PC-9 (cell line): ENCODE results near the gene RFLNA. TPM values are rescaled to one million over a fixed set of nuclear protein-coding genes. Genes with fewer than 3 reads are reported as not detected.

Source experiments
- BruUV-seq: library from RNA; stranded (reverse); fragments of 400-500 nt; replicated peaks from 2 replicates; lab custom pipeline; 2021; lab: Mats Ljungman, UMichigan
- CTCF ChIA-PET: fragments of 300-600 bp; sonication (Branson Sonifier 250); formaldehyde crosslinking; loops from one replicate; lab custom pipeline; 2022; ENCODE audit warnings: antibody characterized with exemption; lab: Charles Lee
- POLR2A ChIA-PET: fragments of 300-600 bp; sonication (Branson Sonifier 250); formaldehyde crosslinking; loops from one replicate; lab custom pipeline; 2022; ENCODE audit warnings: antibody characterized with exemption; ENCODE audit not compliant: unreplicated experiment; lab: Charles Lee
- DNase-seq, 2 experiments: peaks; one replicate each; pipeline versions ENCODE4 v3.0.0 to v3.0.0-alpha.2; 2015 to 2022; ENCODE audit warnings: mixed read lengths in 1 of 2
- H2AFZ ChIP-seq: fragments of 200-600 bp; sonication (generic); 2 replicates; pipeline ENCODE4 v1.8.1; 2017; ENCODE audit warnings: antibody characterized with exemption
- H3F3A ChIP-seq: fragments of 200-600 bp; sonication (generic); 2 replicates; pipeline ENCODE4 v1.8.1; 2017; ENCODE audit warnings: antibody characterized with exemption, mild to moderate bottlenecking, low read depth; ENCODE audit not compliant: insufficient read depth
- H3K27ac ChIP-seq: fragments of 200-600 bp; sonication (generic); 2 replicates; pipeline ENCODE4 v1.6.1; 2016; ENCODE audit warnings: mixed run types
- H3K27me3 ChIP-seq: fragments of 200-600 bp; sonication (generic); 2 replicates; pipeline ENCODE4 v1.6.1; 2016; ENCODE audit warnings: low read depth, mixed run types; ENCODE audit not compliant: insufficient read depth
- H3K36me3 ChIP-seq: fragments of 200-600 bp; sonication (generic); 2 replicates; pipeline ENCODE4 v1.6.1; 2016; ENCODE audit warnings: low read depth, mixed run types
- H3K4me1 ChIP-seq: fragments of 200-600 bp; sonication (generic); replicated peaks from 2 replicates; pipeline ENCODE4 v1.6.1; 2016; ENCODE audit warnings: mixed run types; ENCODE audit not compliant: insufficient read depth
- H3K4me2 ChIP-seq: fragments of 200-600 bp; sonication (generic); 2 replicates; pipeline ENCODE4 v1.6.1; 2017; ENCODE audit warnings: mixed run types
- H3K4me3 ChIP-seq: fragments of 200-600 bp; sonication (generic); 2 replicates; pipeline ENCODE4 v1.6.1; 2016; ENCODE audit warnings: mixed run types
- H3K79me2 ChIP-seq: fragments of 200-600 bp; sonication (generic); 2 replicates; pipeline ENCODE4 v1.6.1; 2017; ENCODE audit warnings: low read depth, mixed run types
- H3K9me2 ChIP-seq: fragments of 200-600 bp; sonication (generic); 2 replicates; pipeline ENCODE4 v1.8.1; 2017; ENCODE audit warnings: mild to moderate bottlenecking; ENCODE audit not compliant: insufficient read depth
- H3K9me3 ChIP-seq: fragments of 200-600 bp; sonication (generic); 2 replicates; pipeline ENCODE4 v1.8.1; 2016; ENCODE audit warnings: low read depth; ENCODE audit not compliant: insufficient read depth
- H4K20me1 ChIP-seq: fragments of 200-600 bp; sonication (generic); 2 replicates; pipeline ENCODE4 v1.8.1; 2017; ENCODE audit not compliant: insufficient read depth
- CTCF ChIP-seq: fragments of 200-600 bp; sonication (generic); conservative IDR thresholded peaks from 2 replicates; pipeline ENCODE4 v1.6.1; 2017; ENCODE audit warnings: mixed run types, antibody characterized with exemption, mild to moderate bottlenecking, moderate library complexity
- EZH2 ChIP-seq: fragments of 200-600 bp; sonication (generic); IDR thresholded peaks from 2 replicates; pipeline ENCODE4 v1.8.0; 2017; ENCODE audit warnings: antibody characterized with exemption, low read depth
- intact Hi-C: fragments of 100-400 bp; cut with micrococcal nuclease; formaldehyde crosslinking; loops from one replicate; pipeline ENCODE4 v1.10.0; 2022; ENCODE audit not compliant: unreplicated experiment
- total RNA-seq: library from RNA; stranded (reverse); gene quantifications from 2 replicates; pipeline ENCODE4 v1.2.3, GENCODE V29; 2021

RFLNA gene
- total RNA-seq, 1 experiment from 2014 or later = not detected

GRCh38 chr12:124305776-124306685 lies 11.1 kb downstream of the RFLNA start:
- Histone ChIP-seq H3K4me3 (no peak overlapping the region), H3K27me3 (peaks cover 78% of the 10 kb centered on the region), H3K27ac (no peak overlapping the region), H3K9me3 (no peaks in the 10 kb centered on the region), H2AFZ (no peak overlapping the region), H3F3A (no peaks in the 10 kb centered on the region), H3K4me1 (no peaks in the 10 kb centered on the region), H3K9me2 (no peaks in the 10 kb centered on the region), H3K79me2 (no peaks in the 10 kb centered on the region), H4K20me1 (no peaks in the 10 kb centered on the region), H3K4me2 (no peak overlapping the region), H3K36me3 (no peaks in the 10 kb centered on the region)
- intact Hi-C loops = no loop called here
- no TSS peak for BruUV-seq
- TF ChIP-seq CTCF (no peak), EZH2 (no peak)
- DNase-seq = no peak
- CTCF ChIA-PET = no interaction called here
- POLR2A ChIA-PET = no interaction called here

GRCh38 chr12:124306686-124307555 lies 12.0 kb downstream of the RFLNA start:
- Histone ChIP-seq H4K20me1 (no peaks in the 10 kb centered on the region), H3K4me3 (no peak overlapping the region), H3K36me3 (no peaks in the 10 kb centered on the region), H3K4me1 (no peaks in the 10 kb centered on the region), H2AFZ (no peak overlapping the region), H3K9me2 (no peaks in the 10 kb centered on the region), H3F3A (no peaks in the 10 kb centered on the region), H3K4me2 (no peak overlapping the region), H3K9me3 (no peaks in the 10 kb centered on the region), H3K79me2 (no peaks in the 10 kb centered on the region), H3K27ac (no peak overlapping the region), H3K27me3 (peaks cover 69% of the 10 kb centered on the region)
- ChIA-PET POLR2A (no interaction called here), CTCF (no interaction called here)
- DNase-seq = no peak
- intact Hi-C loops = no loop called here
- no TSS peak for BruUV-seq
- no peak for TF ChIP-seq EZH2
- no peak for TF ChIP-seq CTCF

- H3K4me1 ChIP-seq = no peaks in the 10 kb centered on the region
- H3K27me3 ChIP-seq = peaks cover 64% of the 10 kb centered on the region
- H3K9me2 ChIP-seq = no peaks in the 10 kb centered on the region
- POLR2A ChIA-PET = no interaction called here
- H3K4me2 ChIP-seq = no peak overlapping the region
- no peaks in the 10 kb centered on the region for H4K20me1 ChIP-seq
- intact Hi-C loops = no loop called here
- CTCF ChIA-PET = no interaction called here
- TF ChIP-seq CTCF = no peak
- TF ChIP-seq EZH2 = no peak
- H3K27ac ChIP-seq = no peak overlapping the region
- BruUV-seq = no TSS peak
- no peak for DNase-seq
- H2AFZ ChIP-seq = no peak overlapping the region
- no peaks in the 10 kb centered on the region for H3K36me3 ChIP-seq
- H3K9me3 ChIP-seq = no peaks in the 10 kb centered on the region
- no peaks in the 10 kb centered on the region for H3K79me2 ChIP-seq
- H3K4me3 ChIP-seq = no peak overlapping the region
- no peaks in the 10 kb centered on the region for H3F3A ChIP-seq
Measured at GRCh38 chr12:124307556-124307825, 12.6 kb downstream of the RFLNA start.
